IMR-90 (cell line): Measurements from ENCODE around the gene TAB2.

Experiments used
- BHLHE40 ChIP-seq: fragments of 150-350 bp; IDR thresholded peaks from 2 replicates; pipeline ENCODE4 v1.6.1; 2016; ENCODE audit warnings: mild to moderate bottlenecking, low read depth, low read length
- CHD1 ChIP-seq: IDR thresholded peaks from 2 replicates; pipeline ENCODE4 v1.6.1; 2012; ENCODE audit warnings: low read depth, low read length, improper control_type of control experiment
- CTCF ChIP-seq: conservative IDR thresholded peaks from 2 replicates; pipeline ENCODE4 v1.5.1; 2012; ENCODE audit warnings: mild to moderate bottlenecking, low read depth, low read length, improper control_type of control experiment
- MAFK ChIP-seq: IDR thresholded peaks from 2 replicates; pipeline ENCODE4 v1.6.1; 2012; ENCODE audit warnings: low read depth, low read length, improper control_type of control experiment
- MXI1 ChIP-seq: IDR thresholded peaks from 2 replicates; pipeline ENCODE4 v1.6.1; 2012; ENCODE audit warnings: low read depth, mild to moderate bottlenecking, low read length, moderate library complexity, borderline replicate concordance
- POLR2A ChIP-seq: IDR thresholded peaks from 2 replicates; pipeline ENCODE4 v1.6.1; 2012; ENCODE audit warnings: mild to moderate bottlenecking, low read depth, low read length

GRCh38 chr6:149397384-149397783 lies 79.9 kb downstream of the TAB2 start:
- no peak for TF ChIP-seq CTCF
- no peak for TF ChIP-seq CHD1
- TF ChIP-seq MXI1 = no peak
- no peak for TF ChIP-seq POLR2A
- no peak for TF ChIP-seq BHLHE40
- TF ChIP-seq MAFK = no peak
